Duodenal mucosa (tissue), 2 donors: Measurements from ENCODE around the gene AUNIP.

Experiments
- H3K27ac ChIP-seq: one replicate; pipeline ENCODE4 v1.7.0; 2013; ENCODE audit warnings: low read depth, low read length
- H3K27me3 ChIP-seq, 2 donors: one replicate each; pipeline ENCODE4 v1.7.0; 2013; ENCODE audit warnings: low read length in 2 of 2, control low read depth in 1 of 2; ENCODE audit not compliant: insufficient read depth in 2 of 2, control insufficient read depth in 1 of 2
- H3K36me3 ChIP-seq, 2 donors: one replicate each; pipeline ENCODE4 v1.7.0; 2013; ENCODE audit warnings: low read length in 2 of 2, control low read depth in 1 of 2; ENCODE audit not compliant: insufficient read depth in 2 of 2, control insufficient read depth in 1 of 2
- H3K4me1 ChIP-seq, 2 donors: one replicate each; pipeline ENCODE4 v1.7.0; 2013; ENCODE audit warnings: low read length in 2 of 2, control low read depth in 1 of 2; ENCODE audit not compliant: insufficient read depth in 2 of 2, control insufficient read depth in 1 of 2
- H3K4me3 ChIP-seq, 2 donors: one replicate each; pipeline ENCODE4 v1.7.0; 2013; ENCODE audit warnings: low read length in 2 of 2, low read depth in 1 of 2
- H3K9ac ChIP-seq, 2 donors: one replicate each; pipeline ENCODE4 v1.7.0; 2013; ENCODE audit warnings: low read length in 2 of 2, low read depth in 1 of 2
- H3K9me3 ChIP-seq, 2 donors: one replicate each; pipeline ENCODE4 v1.7.0; 2013; ENCODE audit warnings: low read length in 2 of 2, control low read depth in 1 of 2; ENCODE audit not compliant: control insufficient read depth in 1 of 2

The AUNIP gene

DNA sequence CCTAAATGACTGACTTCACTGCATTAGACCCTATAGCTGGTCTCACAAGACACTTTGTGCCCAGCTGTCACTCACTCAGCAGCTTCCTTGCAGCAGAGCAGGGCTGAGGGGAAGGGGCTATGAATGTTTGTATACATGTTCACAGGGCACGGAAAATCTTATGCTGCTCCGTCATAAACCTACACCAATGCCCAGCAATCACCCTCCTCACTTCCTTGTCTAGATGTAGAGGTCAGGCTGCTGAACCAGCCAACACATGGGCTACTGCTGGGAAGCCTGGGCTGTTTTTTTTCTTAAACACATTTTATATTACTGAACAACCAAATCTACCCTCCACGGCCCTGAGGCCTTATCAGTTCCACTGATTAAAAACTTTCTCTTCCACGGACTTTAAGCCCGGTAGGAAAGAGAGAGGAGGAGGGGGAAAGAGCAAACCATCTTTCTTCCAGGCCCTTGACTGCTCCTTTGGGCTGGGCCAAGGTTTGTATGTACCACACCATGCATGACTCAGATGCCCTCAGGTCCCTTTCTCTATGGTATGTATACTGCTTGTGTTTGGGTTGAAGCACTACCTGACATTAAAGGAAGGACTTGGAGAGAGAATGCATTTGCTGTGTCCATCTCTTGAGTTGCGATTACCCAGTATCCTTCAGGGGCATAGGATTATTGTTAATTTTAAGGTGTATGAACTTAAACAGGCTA is 26.8 kb downstream of the AUNIP start:
- peaks cover 20 to 59% of the 10 kb centered on the region in 2 donors for H3K36me3 ChIP-seq
- peak overlapping the region in 1 of 2 donors; percentile 9 for H3K4me3 ChIP-seq
- peak overlapping the region; percentile 53 for H3K27ac ChIP-seq
- H3K27me3 ChIP-seq: no peaks in the 10 kb centered on the region
- H3K4me1 ChIP-seq: peaks cover 22 to 26% of the 10 kb centered on the region in 2 donors
- H3K9me3 ChIP-seq: no peaks in the 10 kb centered on the region
- H3K9ac ChIP-seq: peak overlapping the region in 1 of 2 donors; percentile 22

DNA sequence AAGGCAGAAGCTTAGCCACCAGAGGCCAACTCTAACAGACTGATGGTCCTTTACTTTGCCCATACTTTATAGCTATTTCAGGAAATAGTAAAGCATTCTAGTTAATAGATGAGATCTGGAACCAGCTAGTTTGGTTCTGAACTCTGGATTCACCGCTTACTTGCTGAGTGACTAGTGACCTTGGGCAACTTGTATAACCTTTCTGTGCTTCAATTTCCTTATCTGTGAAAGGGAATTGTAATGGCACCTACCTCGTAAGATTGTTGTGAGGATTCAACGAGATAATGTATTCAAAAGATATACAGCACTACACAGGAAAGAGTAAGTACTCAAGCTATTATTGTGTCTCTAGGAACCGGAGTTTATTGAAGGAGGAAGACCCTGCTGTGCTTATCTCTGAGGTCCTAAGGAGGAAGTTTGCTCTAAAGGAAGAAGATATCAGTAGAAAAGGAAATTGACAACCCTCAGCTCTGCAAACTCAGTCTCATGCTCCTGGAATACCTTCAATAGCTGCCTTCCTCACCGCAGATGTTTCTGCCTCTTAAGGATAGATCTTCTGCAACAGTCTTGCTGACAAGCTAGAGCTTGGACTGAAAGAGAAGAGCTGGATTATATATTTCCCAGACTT is 27.6 kb downstream of the AUNIP start:
- Histone ChIP-seq H3K36me3 (peaks cover 22 to 67% of the 10 kb centered on the region in 2 donors), H3K4me3 (no peak overlapping the region), H3K9ac (peak overlapping the region in 1 of 2 donors; percentile 22), H3K4me1 (peaks cover 21 to 25% of the 10 kb centered on the region in 2 donors), H3K27me3 (no peaks in the 10 kb centered on the region), H3K9me3 (no peaks in the 10 kb centered on the region), H3K27ac (peak overlapping the region; percentile 53)

DNA sequence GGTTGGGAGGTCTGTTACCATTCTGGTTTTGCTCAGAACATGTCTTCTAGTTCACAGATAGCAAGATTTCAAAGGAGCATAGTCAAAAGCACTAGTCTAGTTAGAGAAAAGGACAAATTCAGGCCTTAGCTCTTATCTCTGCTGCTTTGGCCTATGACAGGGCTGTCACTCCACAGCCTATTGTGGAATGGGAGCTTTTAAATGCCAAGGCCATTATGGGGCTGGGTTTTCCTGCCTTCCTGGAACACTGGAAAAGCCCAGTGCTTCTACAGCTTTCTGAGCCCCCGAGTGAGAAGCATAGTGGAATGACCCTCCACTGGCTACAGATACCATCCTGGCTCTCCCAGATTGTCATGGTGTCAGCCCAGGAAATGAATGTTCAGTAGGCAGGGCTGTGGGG is 30.2 kb downstream of the AUNIP start:
- Histone ChIP-seq H3K9me3 (no peaks in the 10 kb centered on the region), H3K36me3 (peaks cover 31 to 85% of the 10 kb centered on the region in 2 donors)

DNA sequence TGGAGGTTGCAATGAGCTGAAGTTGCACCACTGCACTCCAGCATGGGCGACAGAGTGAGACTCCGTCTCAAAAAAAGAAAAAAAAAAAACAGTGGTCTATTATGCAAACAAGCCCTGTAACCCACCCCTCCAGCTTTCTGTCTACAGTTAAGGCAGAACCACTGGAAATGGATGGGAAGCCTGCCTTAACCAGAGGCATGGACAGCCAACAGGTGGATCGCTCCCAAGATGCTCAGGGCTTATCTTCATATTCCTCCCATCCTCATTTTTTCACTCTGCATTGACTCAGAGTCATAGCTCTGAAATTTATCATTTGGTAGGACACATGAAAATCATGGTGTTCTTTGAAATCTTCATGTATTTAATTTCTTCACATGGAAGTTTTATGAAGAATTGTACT is 30.8 kb downstream of the AUNIP start:
- H3K4me3 ChIP-seq: no peak overlapping the region
- no peak overlapping the region for H3K27ac ChIP-seq
- H3K36me3 ChIP-seq: peaks cover 31 to 86% of the 10 kb centered on the region in 2 donors
- no peak overlapping the region for H3K9ac ChIP-seq
- H3K9me3 ChIP-seq: no peaks in the 10 kb centered on the region
- no peaks in the 10 kb centered on the region for H3K27me3 ChIP-seq
- peaks cover 21 to 22% of the 10 kb centered on the region in 2 donors for H3K4me1 ChIP-seq

More for the DNA sequence above, 30.2 kb downstream of the AUNIP start:
- Histone ChIP-seq H3K4me1 (peaks cover 21 to 22% of the 10 kb centered on the region in 2 donors), H3K27me3 (no peaks in the 10 kb centered on the region), H3K27ac (no peak overlapping the region), H3K9ac (no peak overlapping the region), H3K4me3 (no peak overlapping the region)

DNA sequence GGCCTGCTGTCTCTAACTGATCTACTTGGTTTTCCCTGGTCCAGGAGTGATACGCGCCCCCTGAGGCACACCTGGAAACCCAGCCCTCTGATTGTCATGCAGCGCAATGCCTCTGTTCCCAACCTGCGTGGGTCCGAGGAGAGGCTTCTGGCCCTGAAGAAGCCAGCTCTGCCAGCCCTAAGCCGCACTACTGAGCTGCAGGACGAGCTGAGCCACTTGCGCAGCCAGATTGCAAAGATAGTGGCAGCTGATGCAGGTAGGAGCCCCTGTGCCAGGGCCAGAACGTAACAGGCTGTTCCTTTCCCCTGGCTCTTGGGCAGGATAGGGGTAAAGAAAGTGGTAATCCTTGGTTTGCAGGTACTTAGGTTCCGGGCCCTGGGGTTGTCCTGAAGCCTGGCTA is 32.7 kb downstream of the AUNIP start:
- H3K27ac ChIP-seq: no peak overlapping the region
- no peak overlapping the region for H3K9ac ChIP-seq
- no peaks in the 10 kb centered on the region for H3K27me3 ChIP-seq
- H3K4me1 ChIP-seq: peaks cover 13 to 17% of the 10 kb centered on the region in 2 donors
- H3K9me3 ChIP-seq: no peaks in the 10 kb centered on the region
- peaks cover 31 to 70% of the 10 kb centered on the region in 2 donors for H3K36me3 ChIP-seq
- H3K4me3 ChIP-seq: no peak overlapping the region

DNA sequence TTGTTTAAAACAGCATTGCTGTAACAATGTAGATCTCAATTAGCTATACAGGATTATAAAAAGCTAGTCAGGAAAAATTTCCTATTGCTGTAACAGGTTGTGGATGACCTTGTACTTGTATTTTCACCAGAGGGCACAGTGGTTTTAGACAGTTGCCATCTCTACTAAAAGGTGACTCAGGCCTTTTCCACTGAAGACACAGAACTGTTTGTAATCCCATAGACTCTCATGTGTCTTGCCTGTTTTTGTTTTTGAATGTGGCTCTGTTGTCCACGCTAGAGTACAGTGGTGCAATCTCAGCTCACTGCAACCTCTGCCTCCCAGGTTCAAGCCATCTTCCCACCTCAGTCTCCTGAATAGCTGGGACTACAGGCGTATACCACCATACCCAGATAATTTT is 33.7 kb downstream of the AUNIP start:
- Histone ChIP-seq H3K27me3 (no peaks in the 10 kb centered on the region), H3K27ac (no peak overlapping the region), H3K4me3 (no peak overlapping the region), H3K36me3 (peaks cover 27 to 61% of the 10 kb centered on the region in 2 donors), H3K4me1 (peaks cover 15 to 16% of the 10 kb centered on the region in 2 donors), H3K9ac (no peak overlapping the region), H3K9me3 (no peaks in the 10 kb centered on the region)

DNA sequence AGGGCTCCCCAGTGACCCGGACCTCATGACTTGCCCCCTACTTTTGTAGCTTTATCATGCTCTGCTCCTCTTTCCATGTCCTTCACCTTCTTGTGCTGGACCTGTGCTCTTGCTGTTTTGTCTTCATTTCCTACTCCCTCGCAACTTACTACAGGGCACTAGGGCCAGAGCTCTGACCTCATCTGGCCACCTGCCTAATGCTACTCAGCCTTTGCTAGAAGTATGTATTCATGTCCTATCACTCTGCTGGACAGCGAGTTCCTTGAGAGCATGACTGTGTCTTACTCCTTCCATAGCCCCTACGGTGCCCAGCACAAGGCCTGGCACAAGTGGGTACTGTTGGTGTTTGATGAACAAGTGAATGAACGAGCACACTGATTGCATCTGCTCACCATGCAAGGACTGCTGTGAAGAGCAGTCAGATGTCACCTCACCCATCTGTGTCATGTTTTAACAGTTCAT is 37.6 kb downstream of the AUNIP start:
- Histone ChIP-seq H3K27ac (no peak overlapping the region), H3K9me3 (no peaks in the 10 kb centered on the region), H3K36me3 (peaks cover 9 to 22% of the 10 kb centered on the region in 2 donors), H3K27me3 (no peaks in the 10 kb centered on the region), H3K4me3 (peak overlapping the region; percentile 93 to 95), H3K4me1 (peaks cover 33 to 38% of the 10 kb centered on the region in 2 donors), H3K9ac (peak overlapping the region; percentile 76 to 86)

DNA sequence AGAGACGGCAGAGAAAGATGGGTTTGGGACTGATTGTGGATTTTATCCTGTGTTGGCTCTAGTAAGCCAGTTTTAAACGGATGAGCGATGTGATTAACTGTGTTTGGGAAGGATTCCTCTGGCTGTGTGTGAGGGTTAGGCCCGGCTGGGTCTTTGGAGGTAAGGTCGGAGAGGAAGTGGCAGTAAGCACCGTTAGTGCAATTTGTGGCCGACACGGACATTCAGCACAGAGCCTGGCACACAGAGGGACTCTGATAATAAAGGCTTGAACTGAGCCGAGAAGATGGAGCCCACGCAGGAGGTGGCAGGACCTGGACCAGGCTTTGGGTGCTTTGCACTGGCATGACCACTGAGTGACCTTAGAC is 38.2 kb downstream of the AUNIP start:
- Histone ChIP-seq H3K9me3 (no peaks in the 10 kb centered on the region), H3K9ac (peak overlapping the region; percentile 76 to 86), H3K4me3 (peak overlapping the region; percentile 93 to 95), H3K27me3 (no peaks in the 10 kb centered on the region), H3K4me1 (peaks cover 33 to 38% of the 10 kb centered on the region in 2 donors), H3K36me3 (peaks cover 4 to 20% of the 10 kb centered on the region in 2 donors), H3K27ac (peak overlapping the region; percentile 88)

DNA sequence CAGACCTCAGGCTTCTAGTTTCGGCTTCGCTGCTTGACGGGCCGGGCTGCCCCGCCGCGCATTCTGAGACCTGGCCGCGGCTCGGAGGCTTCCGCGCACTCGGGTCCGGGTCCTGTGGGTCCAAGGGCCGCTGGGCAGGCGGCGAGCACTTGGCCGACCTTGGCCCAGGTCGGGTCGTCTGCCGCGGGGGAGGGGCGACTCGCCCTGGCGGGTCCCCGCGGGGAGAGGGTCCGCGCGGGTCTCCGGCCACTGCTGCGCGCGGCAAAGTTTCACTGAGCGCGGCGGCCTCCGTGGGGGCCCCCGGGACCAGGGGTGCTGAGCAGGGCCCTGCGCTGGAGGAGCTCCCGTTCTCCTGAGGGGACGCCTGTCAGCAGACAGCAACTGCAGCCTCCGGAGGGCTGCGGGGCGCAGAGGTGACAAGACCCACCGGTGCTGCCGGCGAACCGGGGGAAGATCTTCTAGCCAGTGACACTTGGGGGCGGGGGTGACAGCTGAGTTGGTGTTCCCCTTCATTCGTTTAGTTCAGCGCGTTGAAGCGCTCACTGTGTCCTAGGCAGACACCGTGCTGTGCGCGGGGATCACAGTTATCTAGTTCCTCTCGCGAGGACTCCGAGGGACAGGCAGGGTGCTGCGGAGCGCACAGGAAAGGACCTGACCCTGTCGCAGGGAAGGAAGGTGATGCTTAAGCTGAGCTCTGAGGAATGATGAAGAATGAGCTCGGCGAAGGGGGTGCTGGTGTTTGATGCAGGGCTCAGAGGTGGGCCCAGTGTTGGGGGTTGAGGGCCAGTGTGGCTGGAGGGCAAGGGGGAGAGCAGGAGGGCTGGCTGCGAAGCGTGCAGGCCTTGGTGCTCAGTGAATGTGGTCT is 38.8 kb downstream of the AUNIP start:
- H3K27ac ChIP-seq: peak overlapping the region; percentile 88
- no peaks in the 10 kb centered on the region for H3K27me3 ChIP-seq
- peaks cover 4 to 18% of the 10 kb centered on the region in 2 donors for H3K36me3 ChIP-seq
- H3K4me1 ChIP-seq: peaks cover 33 to 38% of the 10 kb centered on the region in 2 donors
- H3K9ac ChIP-seq: peak overlapping the region; percentile 76 to 86
- peak overlapping the region; percentile 93 to 95 for H3K4me3 ChIP-seq
- H3K9me3 ChIP-seq: no peaks in the 10 kb centered on the region
